Activated T-helper 2 cell treated with anti-CD3 and anti-CD28 coated beads, Interferon-gamma antibody, Interleukin-2, Interleukin-4, amounts not matched to agents 10 μg/mL and 5 μg/mL and 100 μg/mL, durations not matched to agents 14 hours and 24 hours and 36 hours (primary cell): ENCODE results near the gene DLGAP4. TPM values are rescaled to one million over a fixed set of nuclear protein-coding genes. Genes with fewer than 3 reads are reported as not detected.

Experiments used
- DNase-seq: peaks from one replicate; pipeline ENCODE4 v3.0.0; 2021; ENCODE audit warnings: low spot score
- H3K27ac Mint-ChIP-seq: one replicate; pipeline ENCODE4 v1.8.0; 2021; ENCODE audit warnings: mixed read lengths
- H3K27me3 Mint-ChIP-seq: one replicate; pipeline ENCODE4 v1.8.0; 2021; ENCODE audit warnings: low read depth, mixed read lengths
- H3K36me3 Mint-ChIP-seq: one replicate; pipeline ENCODE4 v1.8.0; 2021; ENCODE audit warnings: low read depth, mixed read lengths
- H3K4me1 Mint-ChIP-seq: one replicate; pipeline ENCODE4 v1.8.0; 2021; ENCODE audit warnings: low read depth, mixed read lengths
- H3K4me3 Mint-ChIP-seq: one replicate; pipeline ENCODE4 v1.8.0; 2021; ENCODE audit warnings: low read depth, mild to moderate bottlenecking, moderate library complexity, mixed read lengths
- H3K9me3 Mint-ChIP-seq: one replicate; pipeline ENCODE4 v1.8.0; 2021; ENCODE audit warnings: mixed read lengths
- intact Hi-C: fragments of 100-400 bp; cut with micrococcal nuclease; formaldehyde crosslinking; loops from one replicate; pipeline ENCODE4 v1.15.1; 2023
- total RNA-seq: library from RNA; stranded (reverse); gene quantifications from 2 replicates; pipeline ENCODE4 v1.2.3, GENCODE V29; 2022

Gene DLGAP4
- total RNA-seq, 1 donor from 2014 or later = 37.4 TPM

DNA sequence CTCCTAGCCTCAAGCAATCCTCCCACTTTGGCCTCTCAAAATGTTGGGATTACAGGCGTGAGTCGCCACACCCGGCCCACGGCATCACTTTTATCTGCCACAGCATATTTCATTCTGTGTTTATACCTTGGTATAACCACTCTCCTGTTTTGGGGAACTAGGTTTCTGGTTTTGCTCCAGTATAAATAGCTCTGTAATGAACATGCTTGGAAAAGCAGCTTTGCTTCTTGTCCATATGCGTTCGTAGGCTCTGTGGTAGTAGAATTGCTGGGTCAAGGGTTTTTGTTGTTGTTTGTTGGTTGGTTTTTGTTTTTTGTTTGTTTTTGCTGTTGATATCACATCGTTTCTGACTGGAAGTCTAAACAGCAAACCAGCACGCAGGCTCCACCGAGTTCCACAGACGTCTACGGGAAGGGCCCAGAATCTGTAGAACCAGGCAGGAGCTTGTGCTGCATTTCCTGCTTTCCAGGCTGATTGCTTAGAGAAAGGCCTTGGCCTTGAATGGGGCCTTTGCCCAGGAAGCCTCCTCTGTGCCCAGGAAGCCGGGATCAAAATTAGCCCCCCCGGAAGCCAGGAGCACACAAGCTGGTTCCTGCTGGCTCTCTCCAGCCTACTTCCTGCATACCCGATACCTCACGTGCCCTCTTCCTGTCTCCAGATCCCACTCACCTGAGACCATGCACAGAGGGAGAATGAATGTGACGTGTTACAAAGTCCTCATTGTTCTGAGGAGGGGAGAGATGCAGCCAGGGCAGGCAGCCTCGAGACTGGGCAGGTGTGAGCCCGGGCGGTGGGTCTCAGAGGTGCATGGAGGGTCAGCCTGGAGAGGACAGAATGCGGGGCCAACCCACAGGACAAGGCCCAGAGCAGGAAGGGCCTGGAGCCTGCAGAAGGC is 35.1 kb upstream of the DLGAP4 start:
- H3K27me3 Mint-ChIP-seq = peaks cover 2% of the 10 kb centered on the region
- no peaks in the 10 kb centered on the region for H3K9me3 Mint-ChIP-seq
- H3K4me3 Mint-ChIP-seq = no peak overlapping the region
- intact Hi-C loops = no loop called here
- no peaks in the 10 kb centered on the region for H3K36me3 Mint-ChIP-seq
- DNase-seq = no peak
- no peak overlapping the region for H3K27ac Mint-ChIP-seq
- H3K4me1 Mint-ChIP-seq = no peaks in the 10 kb centered on the region

DNA sequence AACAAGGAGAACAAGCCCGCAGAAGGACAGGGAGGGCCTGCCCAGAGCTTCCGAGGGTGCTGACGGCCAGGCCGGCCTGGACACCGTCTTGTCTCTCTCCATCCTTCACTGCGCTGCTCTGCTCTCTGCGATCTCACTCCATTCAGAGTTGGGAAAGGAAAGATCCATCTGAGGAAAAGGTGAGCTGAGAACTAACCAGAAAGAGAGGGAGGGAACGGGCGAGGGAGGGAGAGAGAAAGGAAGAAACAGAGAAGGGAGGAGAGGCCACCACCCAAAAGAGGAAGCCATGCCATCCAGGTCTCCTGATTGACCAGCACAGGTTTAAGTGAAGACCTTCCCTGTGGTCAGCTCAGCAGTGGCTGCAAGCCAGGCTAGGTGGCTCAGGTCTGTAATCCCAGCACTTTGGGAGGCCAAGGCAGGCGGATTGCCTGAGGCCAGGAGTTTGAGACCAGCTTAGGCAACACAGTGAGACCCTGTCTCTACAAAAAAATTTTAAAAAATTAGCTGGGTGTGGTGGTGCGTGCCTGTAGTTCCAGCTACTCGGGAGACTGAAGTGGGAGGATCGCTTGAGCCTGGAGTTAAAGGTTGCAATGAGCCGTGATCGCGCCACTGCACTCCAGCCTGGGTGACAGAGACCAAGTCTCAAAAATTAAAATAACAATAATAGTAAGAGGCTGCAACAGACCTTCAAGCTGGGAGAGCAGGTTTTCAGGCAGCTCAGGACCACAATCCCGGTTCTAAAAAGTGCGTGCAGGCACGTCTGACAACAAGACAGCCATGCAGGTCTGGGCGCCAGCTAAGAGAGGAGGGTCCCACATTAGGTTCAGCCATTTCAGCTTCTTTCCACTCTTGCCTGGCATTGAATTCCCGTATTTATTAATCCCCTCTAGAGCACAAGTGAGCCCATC is 34.2 kb upstream of the DLGAP4 start:
- DNase-seq = no peak
- H3K36me3 Mint-ChIP-seq = no peaks in the 10 kb centered on the region
- no peaks in the 10 kb centered on the region for H3K4me1 Mint-ChIP-seq
- H3K9me3 Mint-ChIP-seq = no peaks in the 10 kb centered on the region
- H3K27me3 Mint-ChIP-seq = peaks cover 2% of the 10 kb centered on the region
- H3K4me3 Mint-ChIP-seq = no peak overlapping the region
- intact Hi-C loops = no loop called here
- no peak overlapping the region for H3K27ac Mint-ChIP-seq

DNA sequence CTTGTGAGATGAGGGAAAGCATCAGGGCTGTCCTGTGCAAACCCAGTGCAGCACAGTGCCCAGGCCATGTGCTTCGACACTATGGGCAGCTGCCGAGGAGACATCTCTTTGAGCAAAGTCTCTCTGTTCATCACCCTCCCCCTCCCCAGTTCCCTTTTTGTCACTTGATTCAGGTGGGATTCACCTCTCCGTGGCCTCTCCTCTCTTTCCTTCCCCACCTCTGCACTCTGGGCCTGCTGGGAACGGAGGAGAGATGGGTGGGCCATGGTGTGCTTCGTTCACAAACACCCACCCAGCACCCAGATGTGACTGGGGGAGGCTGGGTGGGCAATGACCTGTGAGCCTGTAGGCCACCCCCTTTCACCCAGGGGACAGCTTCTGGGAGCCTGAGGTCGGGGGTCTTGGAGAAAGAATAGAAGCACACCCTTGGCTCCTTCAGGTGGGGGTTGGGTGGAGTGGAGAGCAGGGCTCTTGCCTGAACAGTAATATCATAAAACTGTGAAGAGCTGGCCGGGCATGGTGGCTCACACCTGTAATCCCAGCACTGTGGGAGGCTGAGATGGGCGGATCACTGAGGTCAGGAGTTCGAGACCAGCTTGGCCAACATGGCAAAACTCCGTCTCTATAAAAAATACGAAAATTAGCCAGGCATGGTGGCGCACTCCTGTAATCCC is 33.5 kb upstream of the DLGAP4 start:
- no peak overlapping the region for H3K4me3 Mint-ChIP-seq
- DNase-seq = no peak
- intact Hi-C loops = no loop called here
- H3K27ac Mint-ChIP-seq = no peak overlapping the region
- no peaks in the 10 kb centered on the region for H3K4me1 Mint-ChIP-seq
- peaks cover 2% of the 10 kb centered on the region for H3K27me3 Mint-ChIP-seq
- H3K36me3 Mint-ChIP-seq = no peaks in the 10 kb centered on the region
- H3K9me3 Mint-ChIP-seq = no peaks in the 10 kb centered on the region

DNA sequence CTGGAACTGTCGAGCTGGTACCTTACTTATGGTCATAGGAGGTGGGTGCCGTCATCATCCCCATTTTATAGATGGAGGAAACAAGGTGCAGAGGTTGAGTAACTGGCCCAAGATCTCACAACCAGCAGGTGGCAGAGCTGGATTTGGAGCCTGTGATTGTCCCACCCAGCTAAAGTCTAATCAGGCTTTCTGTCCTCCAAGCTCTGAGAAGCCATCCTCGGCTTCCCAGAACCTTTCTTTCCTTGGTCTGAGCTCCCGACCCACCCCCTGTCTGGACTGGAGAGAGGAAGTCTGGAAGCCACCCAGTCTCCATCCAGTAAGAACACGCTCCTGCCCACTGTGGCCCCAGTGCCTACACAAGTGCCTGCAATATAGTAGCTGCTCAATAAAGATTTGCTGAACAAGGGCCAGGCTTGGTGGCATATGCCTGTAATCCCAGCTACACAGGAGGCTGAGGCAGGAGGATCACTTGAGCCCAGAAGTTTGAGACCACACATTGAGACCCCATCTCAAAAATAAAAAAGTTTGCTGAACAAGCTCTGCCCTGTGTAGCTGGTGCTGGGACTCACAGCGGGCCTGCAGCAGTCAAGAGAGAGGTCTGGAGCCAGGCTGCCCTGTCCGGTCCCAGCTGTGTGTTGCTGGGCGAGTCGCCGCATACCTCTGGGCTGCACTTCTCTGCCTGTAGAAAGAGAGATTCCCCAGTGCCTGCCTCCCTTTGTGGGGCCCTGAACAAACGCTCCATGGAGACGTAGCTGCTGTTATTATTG is 32.5 kb upstream of the DLGAP4 start:
- H3K36me3 Mint-ChIP-seq = no peaks in the 10 kb centered on the region
- H3K27me3 Mint-ChIP-seq = peaks cover 1% of the 10 kb centered on the region
- no peak overlapping the region for H3K27ac Mint-ChIP-seq
- intact Hi-C loops = no loop called here
- H3K4me3 Mint-ChIP-seq = no peak overlapping the region
- DNase-seq = no peak
- H3K4me1 Mint-ChIP-seq = no peaks in the 10 kb centered on the region
- no peaks in the 10 kb centered on the region for H3K9me3 Mint-ChIP-seq

DNA sequence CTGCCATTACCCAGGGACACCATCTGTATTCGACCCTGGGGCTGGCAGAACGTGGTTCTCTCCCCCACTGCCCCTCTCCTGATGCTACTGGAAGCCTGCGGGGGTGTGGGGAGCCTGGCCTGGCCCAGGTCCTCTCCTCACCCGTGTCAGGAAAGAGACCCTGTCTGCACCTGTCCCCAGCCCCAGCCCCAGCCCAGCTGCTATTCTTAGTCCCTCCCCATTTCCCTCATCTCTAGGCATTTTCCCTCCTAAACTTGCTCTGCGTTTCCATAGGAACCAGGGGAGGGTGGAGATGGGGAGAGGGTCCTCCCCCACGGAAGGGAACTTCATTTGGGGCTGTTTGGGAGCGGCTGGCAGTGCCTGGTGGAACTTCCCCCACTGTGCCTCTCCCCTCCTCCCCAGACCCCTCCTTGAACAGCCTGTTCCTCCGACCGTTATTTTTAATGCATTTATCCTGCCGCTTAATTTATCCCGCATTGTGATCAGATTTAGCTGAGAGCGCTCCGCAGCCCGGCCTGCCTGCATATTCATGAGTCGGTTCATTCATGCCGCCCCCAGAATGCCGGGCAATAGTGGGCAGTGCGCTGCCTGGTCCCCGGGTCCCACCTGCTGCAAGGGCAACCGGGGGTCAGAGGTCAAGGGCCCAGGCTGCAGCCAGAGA is 31.8 kb upstream of the DLGAP4 start:
- intact Hi-C loops = no loop called here
- Mint-ChIP-seq H3K27me3 (no peaks in the 10 kb centered on the region), H3K36me3 (no peaks in the 10 kb centered on the region), H3K27ac (no peak overlapping the region), H3K4me3 (no peak overlapping the region), H3K4me1 (no peaks in the 10 kb centered on the region), H3K9me3 (no peaks in the 10 kb centered on the region)
- no peak for DNase-seq

DNA sequence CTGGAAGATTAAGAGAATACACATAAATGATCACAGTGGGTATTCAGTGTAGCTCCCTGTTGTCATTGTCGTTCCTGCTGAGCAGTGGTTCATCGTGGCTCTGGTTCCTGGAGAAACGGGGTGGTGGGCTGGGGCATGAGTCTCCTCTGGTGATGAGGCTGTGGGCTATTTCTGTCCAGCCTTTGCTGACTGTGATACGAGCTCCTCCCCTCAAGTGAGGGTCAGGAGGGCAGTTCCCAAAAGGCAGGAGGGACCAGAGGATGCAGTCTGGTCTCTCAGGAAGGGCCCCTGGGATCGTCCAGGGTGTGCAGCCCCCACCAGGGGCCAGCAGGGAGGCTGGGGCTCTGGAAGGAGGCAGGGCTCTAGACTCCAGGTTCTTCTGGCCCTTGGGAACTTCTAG is 31.1 kb upstream of the DLGAP4 start:
- Mint-ChIP-seq H3K36me3 (no peaks in the 10 kb centered on the region), H3K4me3 (no peak overlapping the region), H3K27me3 (no peaks in the 10 kb centered on the region), H3K4me1 (no peaks in the 10 kb centered on the region), H3K9me3 (no peaks in the 10 kb centered on the region), H3K27ac (no peak overlapping the region)
- no peak for DNase-seq
- intact Hi-C loops = no loop called here

DNA sequence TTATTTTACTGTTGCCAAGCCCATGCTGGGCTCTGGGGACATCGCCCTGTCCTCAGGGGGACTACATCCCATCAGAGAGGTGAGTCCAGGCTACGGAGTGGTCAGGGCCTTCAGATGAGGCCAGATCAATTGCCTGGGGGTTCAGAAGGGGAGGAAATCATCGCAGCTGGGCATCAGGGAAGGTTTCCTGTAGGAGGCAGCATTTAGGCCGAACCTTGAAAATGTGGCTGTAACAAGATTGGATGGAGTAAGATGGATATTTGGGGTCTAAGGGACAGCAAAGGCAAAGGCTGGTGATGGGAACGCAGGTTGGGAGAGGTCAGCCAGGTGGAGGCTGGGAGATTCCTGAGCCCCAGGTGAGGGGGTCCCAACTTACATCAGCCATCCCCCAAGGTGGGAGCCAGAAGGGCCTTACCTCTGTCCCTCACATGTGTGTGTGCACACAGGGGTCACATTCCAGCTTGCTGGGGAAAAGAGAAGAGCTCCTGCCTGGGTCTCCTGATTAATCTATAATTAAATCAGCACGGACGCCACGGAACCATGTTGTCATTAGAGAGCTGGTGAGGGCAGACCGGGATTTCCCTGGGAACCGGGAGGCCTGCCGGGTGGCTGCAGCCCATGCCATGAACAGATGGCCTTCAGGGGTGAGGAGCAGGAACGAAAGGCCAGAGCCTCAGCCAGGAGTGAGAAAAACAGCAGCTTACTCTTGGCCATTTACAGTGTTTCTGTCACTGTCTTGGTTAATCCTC is 30.5 kb upstream of the DLGAP4 start:
- Mint-ChIP-seq H3K4me3 (no peak overlapping the region), H3K27me3 (no peaks in the 10 kb centered on the region), H3K36me3 (no peaks in the 10 kb centered on the region), H3K27ac (no peak overlapping the region), H3K4me1 (no peaks in the 10 kb centered on the region), H3K9me3 (no peaks in the 10 kb centered on the region)
- intact Hi-C loops = no loop called here
- DNase-seq = no peak

DNA sequence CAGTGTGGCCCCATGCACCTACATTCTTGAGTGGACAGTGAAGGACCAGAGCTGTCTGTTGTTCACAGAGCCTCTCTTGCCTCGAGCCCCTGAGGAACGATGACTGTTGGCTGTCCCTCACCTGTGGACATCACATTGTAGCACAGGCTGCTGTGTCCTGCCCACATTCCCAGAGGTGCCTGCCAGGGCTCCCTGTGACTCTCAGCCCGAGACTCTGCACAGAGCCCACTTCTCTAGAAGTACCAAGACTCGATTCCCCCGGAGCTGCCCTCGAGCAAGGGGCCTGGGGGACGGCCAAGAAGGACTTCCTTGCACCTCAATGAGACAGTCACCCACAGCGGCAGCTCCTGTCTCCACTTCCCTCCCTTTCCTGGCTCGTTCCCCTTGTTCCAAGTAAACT is 28.6 kb upstream of the DLGAP4 start:
- Mint-ChIP-seq H3K36me3 (no peaks in the 10 kb centered on the region), H3K27ac (no peak overlapping the region), H3K4me3 (no peak overlapping the region), H3K4me1 (no peaks in the 10 kb centered on the region), H3K9me3 (no peaks in the 10 kb centered on the region), H3K27me3 (no peaks in the 10 kb centered on the region)
- DNase-seq = no peak
- intact Hi-C loops = no loop called here

DNA sequence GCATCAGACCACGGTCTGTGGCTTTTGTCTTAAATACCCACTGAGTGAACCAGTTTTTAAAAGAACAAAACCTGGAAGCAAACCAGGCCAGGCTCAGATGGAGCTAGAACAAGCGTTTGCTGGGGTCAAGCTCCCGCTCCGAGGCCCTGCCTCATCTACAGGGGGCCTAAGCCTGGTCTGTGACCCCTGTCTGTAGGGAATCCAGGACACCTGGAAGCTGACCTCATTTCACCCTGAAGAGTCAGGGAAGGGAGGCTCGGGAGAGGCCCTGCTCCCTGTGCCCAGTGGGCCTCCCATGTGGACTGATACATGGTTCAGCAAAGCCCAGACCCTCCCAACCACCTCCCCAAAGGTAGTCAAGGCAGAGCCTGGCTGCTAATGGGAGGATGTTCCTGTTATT is 26.8 kb upstream of the DLGAP4 start:
- H3K4me1 Mint-ChIP-seq = no peaks in the 10 kb centered on the region
- no peak overlapping the region for H3K27ac Mint-ChIP-seq
- no peak overlapping the region for H3K4me3 Mint-ChIP-seq
- H3K9me3 Mint-ChIP-seq = no peaks in the 10 kb centered on the region
- H3K36me3 Mint-ChIP-seq = no peaks in the 10 kb centered on the region
- peaks cover 6% of the 10 kb centered on the region for H3K27me3 Mint-ChIP-seq
- DNase-seq = no peak
- intact Hi-C loops = no loop called here

DNA sequence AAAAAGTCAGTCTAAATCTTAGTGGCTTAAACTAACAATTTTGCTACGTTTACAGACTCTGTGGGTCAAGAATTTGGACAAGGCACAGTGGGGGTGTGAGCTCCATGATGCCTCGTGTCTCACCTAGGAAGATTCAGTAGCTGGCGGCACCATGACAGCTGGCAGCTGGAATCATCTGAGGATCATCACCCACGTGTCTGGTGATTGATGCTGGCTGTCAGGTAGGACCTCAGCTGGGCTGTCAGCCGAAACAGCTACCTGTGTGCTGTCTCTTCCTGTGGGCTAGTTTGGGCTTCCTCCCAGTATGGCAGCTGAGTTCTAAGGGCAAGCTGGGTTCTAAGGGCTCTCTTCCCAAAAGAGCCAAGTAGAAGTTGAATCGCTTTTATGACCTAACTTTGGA is 26.4 kb upstream of the DLGAP4 start:
- Mint-ChIP-seq H3K27ac (no peak overlapping the region), H3K9me3 (no peaks in the 10 kb centered on the region), H3K27me3 (peaks cover 8% of the 10 kb centered on the region), H3K36me3 (no peaks in the 10 kb centered on the region), H3K4me3 (no peak overlapping the region), H3K4me1 (no peaks in the 10 kb centered on the region)
- no peak for DNase-seq
- intact Hi-C loops = no loop called here

DNA sequence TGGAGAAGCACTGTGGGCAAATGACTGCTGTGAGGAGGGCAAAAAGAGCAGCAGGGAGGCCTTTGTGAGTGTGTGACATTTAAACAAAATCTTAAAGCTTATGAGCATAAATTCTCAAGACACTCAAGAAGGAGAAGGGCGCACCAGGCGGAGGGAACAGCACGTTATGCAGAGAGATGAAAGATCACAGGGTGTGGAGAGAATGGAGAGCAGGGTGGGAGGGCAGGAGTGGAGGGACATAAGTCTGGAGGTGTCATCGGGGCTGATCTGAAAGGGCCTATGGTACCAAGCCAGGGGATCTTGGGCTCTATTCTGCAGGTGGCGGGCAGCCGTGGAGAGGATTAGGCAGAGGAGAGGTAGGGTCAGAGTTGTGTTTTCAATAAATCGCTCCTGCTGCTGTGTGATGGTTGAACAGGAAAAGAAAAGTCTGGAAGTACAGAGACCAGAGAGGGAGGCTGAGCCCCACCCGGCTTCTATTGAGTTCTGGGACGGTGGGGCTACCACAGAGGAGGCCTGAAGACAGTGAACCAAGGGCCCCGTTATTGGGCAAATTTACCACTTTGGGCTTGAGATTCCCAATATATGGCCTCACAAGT is 24.3 kb upstream of the DLGAP4 start:
- H3K27ac Mint-ChIP-seq = no peak overlapping the region
- no peaks in the 10 kb centered on the region for H3K9me3 Mint-ChIP-seq
- no peak for DNase-seq

More for the DNA sequence above, 24.3 kb upstream of the DLGAP4 start:
- Mint-ChIP-seq H3K4me3 (no peak overlapping the region), H3K27me3 (peaks cover 8% of the 10 kb centered on the region), H3K36me3 (no peaks in the 10 kb centered on the region), H3K4me1 (no peaks in the 10 kb centered on the region)
- intact Hi-C loops = no loop called here
